Trophoblast cell (in vitro differentiated cells and primary cell): ENCODE results near the gene RAB34.
"Not testable (repeated sequence)": the region's sequence is repeated elsewhere in the genome, so short reads cannot be mapped to it uniquely, and the experiment has no call there.

Experiments used
- DNase-seq, 2 donors: peaks; one replicate each; pipeline ENCODE4 v3.0.0-alpha.2; 2016
- H2AFZ ChIP-seq: 2 replicates; pipeline ENCODE4 v1.6.1; 2013; ENCODE audit warnings: low read length, moderate library complexity, mild to moderate bottlenecking; ENCODE audit not compliant: insufficient read depth, poor library complexity
- H2AK5ac ChIP-seq: 2 replicates; pipeline ENCODE4 v1.6.1; 2013; ENCODE audit warnings: mild to moderate bottlenecking, low read length
- H2BK120ac ChIP-seq: 2 replicates; pipeline ENCODE4 v1.6.1; 2013; ENCODE audit warnings: low read length, mild to moderate bottlenecking, moderate library complexity; ENCODE audit not compliant: insufficient read depth, poor library complexity
- H2BK12ac ChIP-seq: 2 replicates; pipeline ENCODE4 v1.6.1; 2013; ENCODE audit warnings: mild to moderate bottlenecking, low read length, moderate library complexity
- H2BK5ac ChIP-seq: 2 replicates; pipeline ENCODE4 v1.6.1; 2013; ENCODE audit warnings: low read length, low read depth, moderate library complexity, mild to moderate bottlenecking; ENCODE audit not compliant: poor library complexity
- H3K14ac ChIP-seq: 2 replicates; pipeline ENCODE4 v1.6.1; 2013; ENCODE audit warnings: mild to moderate bottlenecking, low read length
- H3K18ac ChIP-seq: 2 replicates; pipeline ENCODE4 v1.6.1; 2013; ENCODE audit warnings: mild to moderate bottlenecking, low read length
- H3K23ac ChIP-seq: 2 replicates; pipeline ENCODE4 v1.6.1; 2013; ENCODE audit warnings: low read length
- H3K27ac ChIP-seq: 2 replicates; pipeline ENCODE4 v1.5.1; 2013; ENCODE audit warnings: low read depth, mild to moderate bottlenecking, inconsistent platforms, low read length, moderate library complexity
- H3K27me3 ChIP-seq: 2 replicates; pipeline ENCODE4 v1.6.1; 2013; ENCODE audit warnings: inconsistent platforms, mild to moderate bottlenecking, low read length, moderate library complexity; ENCODE audit not compliant: insufficient read depth
- H3K36me3 ChIP-seq, 2 experiments: 1 replicate in 1 of 2; 2 replicates in 1 of 2; pipeline ENCODE4 v1.6.1; 2013; ENCODE audit warnings: low read length in 2 of 2, mild to moderate bottlenecking in 2 of 2, moderate library complexity in 1 of 2; ENCODE audit not compliant: insufficient read depth in 2 of 2, control insufficient read depth in 1 of 2
- H3K4ac ChIP-seq: 2 replicates; pipeline ENCODE4 v1.6.1; 2013; ENCODE audit warnings: low read depth, mild to moderate bottlenecking, low read length, moderate library complexity
- H3K4me1 ChIP-seq, 2 experiments: 1 replicate in 1 of 2; 2 replicates in 1 of 2; pipeline ENCODE4 v1.6.1; 2013; ENCODE audit warnings: low read length in 2 of 2, mild to moderate bottlenecking in 2 of 2, moderate library complexity in 1 of 2; ENCODE audit not compliant: insufficient read depth in 2 of 2, control insufficient read depth in 1 of 2
- H3K4me2 ChIP-seq: 2 replicates; pipeline ENCODE4 v1.6.1; 2013; ENCODE audit warnings: inconsistent platforms, mild to moderate bottlenecking, low read length, moderate library complexity
- H3K4me3 ChIP-seq: 2 replicates; pipeline ENCODE4 v1.5.1; 2013; ENCODE audit warnings: mild to moderate bottlenecking, low read depth, low read length, inconsistent platforms
- H3K79me1 ChIP-seq: one replicate; pipeline ENCODE4 v1.6.1; 2013; ENCODE audit warnings: low read length
- H3K79me2 ChIP-seq: 2 replicates; pipeline ENCODE4 v1.6.1; 2013; ENCODE audit warnings: low read length, mild to moderate bottlenecking; ENCODE audit not compliant: control insufficient read depth, insufficient read depth, poor library complexity
- H3K9ac ChIP-seq: 2 replicates; pipeline ENCODE4 v1.6.1; 2013; ENCODE audit warnings: mild to moderate bottlenecking, low read length
- H3K9me3 ChIP-seq: 2 replicates; pipeline ENCODE4 v1.6.1; 2013; ENCODE audit warnings: low read depth, mild to moderate bottlenecking, control low read depth, inconsistent platforms, low read length; ENCODE audit not compliant: insufficient read depth
- H4K12ac ChIP-seq: 2 replicates; pipeline ENCODE4 v1.6.1; 2013; ENCODE audit warnings: low read depth, mild to moderate bottlenecking, low read length, moderate library complexity
- H4K8ac ChIP-seq: 2 replicates; pipeline ENCODE4 v1.6.1; 2013; ENCODE audit warnings: low read depth, mild to moderate bottlenecking, low read length, moderate library complexity
- H4K91ac ChIP-seq: one replicate; pipeline ENCODE4 v1.6.1; 2013; ENCODE audit warnings: low read depth, mild to moderate bottlenecking, low read length, moderate library complexity
- WGBS: extraction: QIAGEN DNeasy Blood & Tissue Kit; methylation state at CpG from one replicate; pipeline ENCODE4 v1.1.7; 2013; ENCODE audit warnings: missing lambda C conversion rate; ENCODE audit not compliant: insufficient read length, insufficient coverage; ENCODE audit errors: extremely low coverage; 5-methylcytosine and 5-hydroxymethylcytosine counted together

RAB34 gene

DNA sequence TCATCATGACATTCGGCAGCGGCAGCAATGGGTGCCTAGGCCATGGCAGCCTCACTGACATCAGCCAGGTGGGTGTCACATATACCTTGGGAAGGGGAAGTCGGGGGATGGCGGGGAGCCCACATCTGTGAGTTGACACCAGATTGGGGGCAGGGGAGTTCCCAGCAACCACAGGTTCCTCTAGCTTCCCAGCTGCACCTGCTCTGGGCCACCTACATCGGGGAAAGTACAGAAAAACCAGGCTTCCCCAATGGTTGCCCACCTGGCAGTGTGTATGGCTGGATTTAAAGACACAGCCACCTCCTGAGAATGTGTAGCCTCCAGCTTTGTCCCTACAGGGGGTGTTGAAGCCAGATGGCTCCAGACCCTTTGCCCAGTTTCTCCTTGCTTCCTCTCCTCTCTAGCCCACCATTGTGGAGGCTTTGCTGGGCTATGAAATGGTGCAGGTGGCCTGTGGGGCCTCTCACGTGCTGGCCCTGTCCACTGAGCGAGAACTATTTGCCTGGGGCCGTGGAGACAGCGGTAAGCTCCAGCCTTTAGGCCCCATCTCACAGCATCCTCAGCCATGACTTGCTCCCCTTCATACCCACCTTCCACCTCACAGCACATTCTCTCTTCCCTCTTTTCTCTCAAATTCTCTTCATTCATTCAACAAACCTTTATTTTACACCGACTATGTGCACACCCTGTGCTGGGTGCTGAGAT is 21.2 kb upstream of the RAB34 start:
- Histone ChIP-seq H2BK5ac (no peak overlapping the region), H4K12ac (no peak overlapping the region), H3K14ac (peak overlapping the region; percentile 36), H3K4me1 (peaks cover 19 to 32% of the 10 kb centered on the region in 2 experiments), H3K4ac (no peak overlapping the region), H2AFZ (no peak overlapping the region), H3K79me2 (peaks cover 4% of the 10 kb centered on the region), H3K23ac (no peak overlapping the region), H3K9me3 (peaks cover 9% of the 10 kb centered on the region), H2AK5ac (peak overlapping the region; percentile 70), H3K4me2 (no peak overlapping the region), H4K8ac (no peak overlapping the region), H4K91ac (peak overlapping the region; percentile 7), H3K18ac (no peak overlapping the region), H2BK120ac (peak overlapping the region; percentile 20), H3K4me3 (no peak overlapping the region), H3K36me3 (peaks cover 3 to 7% of the 10 kb centered on the region in 2 experiments), H3K27ac (peak overlapping the region; percentile 3), H2BK12ac (peak overlapping the region; percentile 5), H3K9ac (no peak overlapping the region), H3K79me1 (peaks cover 16% of the 10 kb centered on the region), H3K27me3 (no peaks in the 10 kb centered on the region)
- DNase-seq: peak; percentile 62 to 70
- 100% methylated on average over 1 of the region's 10 CpGs for WGBS

DNA sequence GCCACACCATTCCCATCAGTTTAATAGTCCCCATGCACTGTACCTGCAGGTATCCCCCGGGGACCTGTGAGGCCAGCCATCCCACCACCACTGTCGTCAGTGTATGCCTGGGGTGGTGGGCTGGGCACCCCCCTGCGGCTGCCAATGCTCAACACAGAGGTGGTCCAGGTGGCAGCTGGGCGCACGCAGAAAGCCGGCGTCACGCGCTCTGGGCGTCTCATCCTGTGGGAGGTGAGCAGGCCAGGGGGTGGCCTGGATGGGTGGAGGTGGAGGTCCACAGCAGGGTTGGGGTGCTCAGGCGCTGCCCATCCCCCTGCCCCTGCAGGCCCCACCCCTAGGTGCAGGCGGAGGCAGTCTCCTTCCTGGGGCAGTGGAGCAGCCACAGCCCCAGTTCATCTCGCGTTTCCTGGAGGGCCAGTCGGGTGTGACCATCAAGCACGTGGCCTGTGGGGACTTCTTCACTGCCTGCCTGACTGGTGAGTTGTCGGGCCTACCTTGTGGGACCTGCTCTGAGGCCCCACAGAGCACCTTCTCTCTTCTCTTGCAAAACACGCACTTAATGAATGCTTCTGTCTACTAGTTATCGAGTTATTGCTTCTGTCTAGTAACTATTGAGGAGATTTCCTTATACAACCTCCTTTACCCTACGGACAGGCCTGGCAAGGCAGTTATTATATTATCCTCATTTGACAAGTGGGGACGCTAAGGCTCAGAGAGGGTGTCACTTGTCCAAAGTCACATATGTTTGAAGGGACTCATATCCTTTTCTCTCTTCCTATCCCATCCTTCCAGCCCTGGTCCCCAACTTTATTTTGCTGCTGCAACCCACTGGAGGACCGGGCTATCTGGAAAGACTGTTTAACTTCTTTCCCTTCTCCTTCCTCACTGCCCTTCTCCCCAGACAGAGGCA is 20.4 kb upstream of the RAB34 start:
- Histone ChIP-seq H3K23ac (no peak overlapping the region), H3K9me3 (peaks cover 9% of the 10 kb centered on the region), H3K4me2 (no peak overlapping the region), H3K9ac (no peak overlapping the region), H2BK12ac (no peak overlapping the region), H3K4ac (no peak overlapping the region), H2BK120ac (no peak overlapping the region), H4K8ac (no peak overlapping the region), H3K4me3 (no peak overlapping the region), H2AFZ (no peak overlapping the region), H3K79me1 (peaks cover 10% of the 10 kb centered on the region), H3K14ac (peak overlapping the region; percentile 36), H3K4me1 (peaks cover 19 to 29% of the 10 kb centered on the region in 2 experiments), H4K91ac (peak overlapping the region; percentile 7), H2AK5ac (peak overlapping the region; percentile 70), H3K27me3 (no peaks in the 10 kb centered on the region), H3K27ac (peak overlapping the region; percentile 3), H3K36me3 (peaks cover 3 to 7% of the 10 kb centered on the region in 2 experiments), H3K18ac (no peak overlapping the region), H4K12ac (no peak overlapping the region), H2BK5ac (no peak overlapping the region), H3K79me2 (no peaks in the 10 kb centered on the region)
- WGBS: no CpG with 5 or more reads among the region's 22 CpGs
- DNase-seq: peak in 1 of 2 donors; percentile 42

DNA sequence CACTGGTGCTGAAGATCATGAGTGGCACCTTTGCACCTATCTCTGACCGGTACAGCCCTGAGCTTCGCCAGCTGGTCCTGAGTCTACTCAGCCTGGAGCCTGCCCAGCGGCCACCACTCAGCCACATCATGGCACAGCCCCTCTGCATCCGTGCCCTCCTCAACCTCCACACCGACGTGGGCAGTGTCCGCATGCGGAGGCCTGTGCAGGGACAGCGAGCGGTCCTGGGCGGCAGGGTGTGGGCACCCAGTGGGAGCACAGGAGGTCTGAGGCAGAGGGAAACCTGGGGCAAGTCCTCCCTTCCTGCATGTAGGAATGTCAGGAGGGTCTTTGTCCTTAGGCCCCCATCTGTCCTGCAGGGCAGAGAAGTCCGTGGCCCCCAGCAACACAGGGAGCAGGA is 19.6 kb upstream of the RAB34 start:
- Histone ChIP-seq H4K8ac (no peak overlapping the region), H3K4me2 (no peak overlapping the region), H4K12ac (no peak overlapping the region), H3K27ac (no peak overlapping the region), H3K79me2 (no peaks in the 10 kb centered on the region), H3K23ac (no peak overlapping the region), H2BK12ac (no peak overlapping the region), H2AK5ac (no peak overlapping the region), H2BK5ac (no peak overlapping the region), H3K27me3 (no peaks in the 10 kb centered on the region), H3K4me3 (no peak overlapping the region), H2BK120ac (no peak overlapping the region), H2AFZ (no peak overlapping the region), H3K14ac (no peak overlapping the region), H4K91ac (no peak overlapping the region), H3K9ac (no peak overlapping the region), H3K36me3 (peaks cover 3 to 7% of the 10 kb centered on the region in 2 experiments), H3K9me3 (peaks cover 9% of the 10 kb centered on the region), H3K79me1 (peaks cover 5% of the 10 kb centered on the region), H3K18ac (no peak overlapping the region), H3K4me1 (peaks cover 16 to 24% of the 10 kb centered on the region in 2 experiments), H3K4ac (no peak overlapping the region)
- no CpG with 5 or more reads among the region's 12 CpGs for WGBS
- no peak for DNase-seq

DNA sequence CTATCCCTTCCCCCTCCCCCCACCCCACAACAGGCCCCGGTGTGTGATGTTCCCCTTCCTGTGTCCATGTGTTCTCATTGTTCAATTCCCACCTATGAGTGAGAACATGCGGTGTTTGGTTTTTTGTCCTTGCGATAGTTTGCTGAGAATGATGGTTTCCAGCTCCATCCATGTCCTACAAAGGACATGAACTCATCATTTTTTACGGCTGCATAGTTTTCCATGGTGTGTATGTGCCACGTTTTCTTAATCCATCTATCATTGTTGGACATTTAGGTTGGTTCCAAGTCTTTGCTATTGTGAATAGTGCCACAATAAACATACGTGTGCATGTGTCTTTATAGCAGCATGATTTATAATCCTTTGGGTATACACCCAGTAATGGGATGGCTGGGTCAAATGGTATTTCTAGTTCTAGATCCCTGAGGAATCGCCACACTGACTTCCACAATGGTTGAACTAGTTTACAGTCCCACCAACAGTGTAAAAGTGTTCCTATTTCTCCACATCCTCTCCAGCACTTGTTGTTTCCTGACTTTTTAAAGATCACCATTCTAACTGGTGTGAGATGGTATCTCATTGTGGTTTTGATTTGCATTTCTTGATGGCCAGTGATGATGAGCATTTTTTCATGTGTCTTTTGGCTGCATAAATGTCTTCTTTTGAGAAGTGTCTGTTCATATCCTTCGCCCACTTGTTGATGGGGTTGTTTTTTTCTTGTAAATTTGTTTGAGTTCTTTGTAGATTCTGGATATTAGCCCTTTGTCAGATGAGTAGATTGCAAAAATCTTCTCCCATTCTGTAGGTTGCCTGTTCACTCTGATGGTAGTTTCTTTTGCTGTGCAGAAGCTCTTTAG is 18.5 kb upstream of the RAB34 start:
- H2AFZ ChIP-seq, H3K23ac ChIP-seq, H3K14ac ChIP-seq, H3K79me1 ChIP-seq, H4K91ac ChIP-seq, H2BK5ac ChIP-seq, H3K36me3 ChIP-seq, H3K27me3 ChIP-seq, H3K4me3 ChIP-seq, H2AK5ac ChIP-seq, H3K9ac ChIP-seq, H3K4me2 ChIP-seq, H3K27ac ChIP-seq, H3K79me2 ChIP-seq, H4K8ac ChIP-seq, DNase-seq, H4K12ac ChIP-seq, H3K18ac ChIP-seq, H2BK12ac ChIP-seq, H2BK120ac ChIP-seq, H3K9me3 ChIP-seq, H3K4ac ChIP-seq: not testable (repeated sequence)
- peaks cover 13 to 18% of the 10 kb centered on the region in 2 experiments for H3K4me1 ChIP-seq
- no CpG with 5 or more reads among the region's 8 CpGs for WGBS
